HepG2 (cell line): Measurements from ENCODE around the gene RAC3. TPM values are rescaled to one million over a fixed set of nuclear protein-coding genes. Genes with fewer than 3 reads are reported as not detected.

ENCODE experiments used
- AHR ChIP-seq: IDR thresholded peaks from 2 replicates; pipeline ENCODE4 v1.6.1; 2018; ENCODE audit warnings: missing genetic modification reagents, missing compliant biosample characterization
- FOSL1 ChIP-seq: sonication (generic); formaldehyde crosslinking; IDR thresholded peaks from 2 replicates; pipeline ENCODE4 v1.9.0; 2021; ENCODE audit warnings: missing genetic modification reagents, borderline replicate concordance
- GRHL1 ChIP-seq: sonication (generic); formaldehyde crosslinking; conservative IDR thresholded peaks from 2 replicates; pipeline ENCODE4 v1.8.0; 2022; ENCODE audit warnings: missing genetic modification reagents
- ISX ChIP-seq: sonication (generic); formaldehyde crosslinking; conservative IDR thresholded peaks from 2 replicates; pipeline ENCODE4 v1.5.0; 2020; ENCODE audit warnings: missing genetic modification reagents
- RFXANK ChIP-seq: IDR thresholded peaks from 2 replicates; pipeline ENCODE4 v1.6.1; 2016
- SIX4 ChIP-seq: sonication (generic); formaldehyde crosslinking; IDR thresholded peaks from 2 replicates; pipeline ENCODE4 v1.4.0; 2020; ENCODE audit warnings: missing genetic modification reagents
- SMAD9 ChIP-seq: sonication (generic); formaldehyde crosslinking; IDR thresholded peaks from 2 replicates; pipeline ENCODE4 v1.5.1; 2020; ENCODE audit warnings: mild to moderate bottlenecking, missing genetic modification reagents
- SP4 ChIP-seq: sonication (generic); formaldehyde crosslinking; IDR thresholded peaks from 2 replicates; pipeline ENCODE4 v1.8.1; 2023; ENCODE audit warnings: mild to moderate bottlenecking, missing genetic modification reagents
- ZBTB39 ChIP-seq: sonication (generic); formaldehyde crosslinking; IDR thresholded peaks from 2 replicates; pipeline ENCODE4 v1.5.0; 2020; ENCODE audit warnings: missing genetic modification reagents
- ZNF224 ChIP-seq: sonication (generic); formaldehyde crosslinking; IDR thresholded peaks from 2 replicates; pipeline ENCODE4 v1.5.0; 2020; ENCODE audit warnings: mild to moderate bottlenecking, missing genetic modification reagents
- ZNF234 ChIP-seq: sonication (generic); formaldehyde crosslinking; conservative IDR thresholded peaks from 2 replicates; pipeline ENCODE4 v1.5.1; 2020; ENCODE audit warnings: mild to moderate bottlenecking, missing genetic modification reagents
- ZNF329 ChIP-seq: sonication (generic); formaldehyde crosslinking; IDR thresholded peaks from 2 replicates; pipeline ENCODE4 v1.9.0; 2021; ENCODE audit warnings: low read depth, mild to moderate bottlenecking, missing genetic modification reagents
- ZNF33A ChIP-seq: sonication (generic); formaldehyde crosslinking; IDR thresholded peaks from 2 replicates; pipeline ENCODE4 v1.5.1; 2020; ENCODE audit warnings: missing genetic modification reagents, mild to moderate bottlenecking, moderate library complexity, borderline replicate concordance
- ZNF577 ChIP-seq: sonication (generic); formaldehyde crosslinking; IDR thresholded peaks from 2 replicates; pipeline ENCODE4 v1.4.0; 2020; ENCODE audit warnings: mild to moderate bottlenecking, low read depth, missing genetic modification reagents, borderline replicate concordance
- ZNF737 ChIP-seq: sonication (generic); formaldehyde crosslinking; IDR thresholded peaks from 2 replicates; pipeline ENCODE4 v1.5.0; 2020; ENCODE audit warnings: missing genetic modification reagents, mild to moderate bottlenecking, borderline replicate concordance
- ZZZ3 ChIP-seq: sonication (generic); formaldehyde crosslinking; IDR thresholded peaks from 2 replicates; pipeline ENCODE4 v1.4.0; 2020; ENCODE audit warnings: missing genetic modification reagents, mild to moderate bottlenecking, borderline replicate concordance
- polyA plus RNA-seq, 8 experiments: library from polyadenylated mRNA; depleted of rRNA in 3 of 8; stranded (reverse) in 7 of 8; unstranded in 1 of 8; fragments of >200 nt; fragmentation: Illumina TruSeq in 4 of 8; extraction: Trizol in 4 of 8; gene quantifications; 2 replicates each; pipeline versions ENCODE4 v1.2.1 to v1.2.3, GENCODE V29; 2011 to 2016; ENCODE audit warnings: low read depth in 4 of 8, missing spikeins in 1 of 8, mixed read lengths in 1 of 8; ENCODE audit not compliant: insufficient read depth in 1 of 8
- total RNA-seq, 5 experiments: library from RNA; depleted of rRNA; stranded (reverse); fragments of >200 nt; fragmentation: Illumina TruSeq; extraction: Trizol; gene quantifications; 2 replicates each; pipeline ENCODE4 v1.2.3, GENCODE V29; 2016; ENCODE audit warnings: low read depth in 1 of 5
- TF ChIP-seq, protein P1 (sequence below): sonication (generic); formaldehyde crosslinking; IDR thresholded peaks from 2 replicates; pipeline ENCODE4 v1.5.1; 2020; ENCODE audit warnings: mild to moderate bottlenecking, missing genetic modification reagents, moderate library complexity
- TF ChIP-seq, protein P2 (sequence below): sonication (generic); formaldehyde crosslinking; conservative IDR thresholded peaks from 2 replicates; pipeline ENCODE4 v1.8.1; 2023; ENCODE audit warnings: missing genetic modification reagents
- TF ChIP-seq, protein P3 (sequence below): sonication (generic); formaldehyde crosslinking; IDR thresholded peaks from 2 replicates; pipeline ENCODE4 v1.4.0; 2020; ENCODE audit warnings: low read depth, mild to moderate bottlenecking, missing genetic modification reagents

The RAC3 gene
- total and polyA plus RNA-seq, 2 of the 13 experiments (the other 11 are each of a cell fraction or from before 2014, with no cell fraction given): 10.5 to 21.3 TPM

DNA sequence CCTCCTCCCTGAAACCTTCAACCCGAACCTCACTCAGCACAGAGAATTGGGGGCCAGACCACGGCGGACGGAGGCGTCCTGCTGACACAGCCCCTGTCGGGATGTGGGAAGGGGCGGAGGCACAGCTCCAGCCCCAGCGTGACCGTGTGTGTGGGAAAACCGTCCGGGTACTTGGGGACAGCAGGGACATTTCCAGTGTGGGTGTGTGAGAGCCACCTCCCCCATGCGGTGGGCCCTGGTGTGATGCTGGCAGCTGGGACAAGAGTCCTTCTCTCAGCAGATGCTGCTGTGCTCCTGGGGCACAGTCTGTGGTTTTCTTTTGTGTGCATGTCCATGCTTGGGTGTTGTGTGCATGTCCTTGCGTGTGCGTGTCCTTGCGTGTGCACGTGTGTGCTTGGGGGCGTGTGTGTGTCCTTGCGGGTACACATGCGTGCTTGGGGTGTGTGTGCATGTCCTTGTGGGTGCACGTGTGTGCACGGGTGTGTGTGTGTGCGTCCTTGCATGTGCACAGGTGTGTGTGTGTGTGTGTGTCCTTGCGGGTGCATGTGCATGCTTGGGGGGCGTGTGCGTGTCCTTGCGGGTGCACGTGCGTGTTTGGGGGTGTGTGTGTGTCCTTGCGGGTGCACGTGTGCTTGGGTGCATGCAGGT lies 25.7 kb upstream of the RAC3 start (continued):
- TF ChIP-seq, protein P1, sequence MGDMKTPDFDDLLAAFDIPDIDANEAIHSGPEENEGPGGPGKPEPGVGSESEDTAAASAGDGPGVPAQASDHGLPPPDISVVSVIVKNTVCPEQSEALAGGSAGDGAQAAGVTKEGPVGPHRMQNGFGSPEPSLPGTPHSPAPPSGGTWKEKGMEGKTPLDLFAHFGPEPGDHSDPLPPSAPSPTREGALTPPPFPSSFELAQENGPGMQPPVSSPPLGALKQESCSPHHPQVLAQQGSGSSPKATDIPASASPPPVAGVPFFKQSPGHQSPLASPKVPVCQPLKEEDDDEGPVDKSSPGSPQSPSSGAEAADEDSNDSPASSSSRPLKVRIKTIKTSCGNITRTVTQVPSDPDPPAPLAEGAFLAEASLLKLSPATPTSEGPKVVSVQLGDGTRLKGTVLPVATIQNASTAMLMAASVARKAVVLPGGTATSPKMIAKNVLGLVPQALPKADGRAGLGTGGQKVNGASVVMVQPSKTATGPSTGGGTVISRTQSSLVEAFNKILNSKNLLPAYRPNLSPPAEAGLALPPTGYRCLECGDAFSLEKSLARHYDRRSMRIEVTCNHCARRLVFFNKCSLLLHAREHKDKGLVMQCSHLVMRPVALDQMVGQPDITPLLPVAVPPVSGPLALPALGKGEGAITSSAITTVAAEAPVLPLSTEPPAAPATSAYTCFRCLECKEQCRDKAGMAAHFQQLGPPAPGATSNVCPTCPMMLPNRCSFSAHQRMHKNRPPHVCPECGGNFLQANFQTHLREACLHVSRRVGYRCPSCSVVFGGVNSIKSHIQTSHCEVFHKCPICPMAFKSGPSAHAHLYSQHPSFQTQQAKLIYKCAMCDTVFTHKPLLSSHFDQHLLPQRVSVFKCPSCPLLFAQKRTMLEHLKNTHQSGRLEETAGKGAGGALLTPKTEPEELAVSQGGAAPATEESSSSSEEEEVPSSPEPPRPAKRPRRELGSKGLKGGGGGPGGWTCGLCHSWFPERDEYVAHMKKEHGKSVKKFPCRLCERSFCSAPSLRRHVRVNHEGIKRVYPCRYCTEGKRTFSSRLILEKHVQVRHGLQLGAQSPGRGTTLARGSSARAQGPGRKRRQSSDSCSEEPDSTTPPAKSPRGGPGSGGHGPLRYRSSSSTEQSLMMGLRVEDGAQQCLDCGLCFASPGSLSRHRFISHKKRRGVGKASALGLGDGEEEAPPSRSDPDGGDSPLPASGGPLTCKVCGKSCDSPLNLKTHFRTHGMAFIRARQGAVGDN (CRISPR knock-in tag): peak; percentile 5; the same call in 1 of the 2 replicates
- TF ChIP-seq RFXANK (CRISPR knock-in tag): no peak
- TF ChIP-seq ZZZ3 (CRISPR knock-in tag): no peak
- no peak for TF ChIP-seq ZNF329 (CRISPR knock-in tag)
- TF ChIP-seq SP4: no peak; the same call in 1 of the 2 replicates
- no peak for TF ChIP-seq GRHL1 (CRISPR knock-in tag)
- no peak for TF ChIP-seq ZBTB39 (CRISPR knock-in tag)
- no peak for TF ChIP-seq ZNF577 (CRISPR knock-in tag)
- TF ChIP-seq ISX (CRISPR knock-in tag): no peak
- TF ChIP-seq, protein P2, sequence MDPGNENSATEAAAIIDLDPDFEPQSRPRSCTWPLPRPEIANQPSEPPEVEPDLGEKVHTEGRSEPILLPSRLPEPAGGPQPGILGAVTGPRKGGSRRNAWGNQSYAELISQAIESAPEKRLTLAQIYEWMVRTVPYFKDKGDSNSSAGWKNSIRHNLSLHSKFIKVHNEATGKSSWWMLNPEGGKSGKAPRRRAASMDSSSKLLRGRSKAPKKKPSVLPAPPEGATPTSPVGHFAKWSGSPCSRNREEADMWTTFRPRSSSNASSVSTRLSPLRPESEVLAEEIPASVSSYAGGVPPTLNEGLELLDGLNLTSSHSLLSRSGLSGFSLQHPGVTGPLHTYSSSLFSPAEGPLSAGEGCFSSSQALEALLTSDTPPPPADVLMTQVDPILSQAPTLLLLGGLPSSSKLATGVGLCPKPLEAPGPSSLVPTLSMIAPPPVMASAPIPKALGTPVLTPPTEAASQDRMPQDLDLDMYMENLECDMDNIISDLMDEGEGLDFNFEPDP (CRISPR knock-in tag): no peak
- TF ChIP-seq SIX4 (CRISPR knock-in tag): no peak
- no peak for TF ChIP-seq FOSL1
- no peak for TF ChIP-seq SMAD9 (CRISPR knock-in tag)
- TF ChIP-seq ZNF234: no peak
- no peak for TF ChIP-seq ZNF737 (CRISPR knock-in tag)
- TF ChIP-seq, protein P3, sequence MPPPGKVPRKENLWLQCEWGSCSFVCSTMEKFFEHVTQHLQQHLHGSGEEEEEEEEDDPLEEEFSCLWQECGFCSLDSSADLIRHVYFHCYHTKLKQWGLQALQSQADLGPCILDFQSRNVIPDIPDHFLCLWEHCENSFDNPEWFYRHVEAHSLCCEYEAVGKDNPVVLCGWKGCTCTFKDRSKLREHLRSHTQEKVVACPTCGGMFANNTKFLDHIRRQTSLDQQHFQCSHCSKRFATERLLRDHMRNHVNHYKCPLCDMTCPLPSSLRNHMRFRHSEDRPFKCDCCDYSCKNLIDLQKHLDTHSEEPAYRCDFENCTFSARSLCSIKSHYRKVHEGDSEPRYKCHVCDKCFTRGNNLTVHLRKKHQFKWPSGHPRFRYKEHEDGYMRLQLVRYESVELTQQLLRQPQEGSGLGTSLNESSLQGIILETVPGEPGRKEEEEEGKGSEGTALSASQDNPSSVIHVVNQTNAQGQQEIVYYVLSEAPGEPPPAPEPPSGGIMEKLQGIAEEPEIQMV: no peak
- TF ChIP-seq ZNF224: no peak
- no peak for TF ChIP-seq AHR
- no peak for TF ChIP-seq ZNF33A
